Esophagus muscularis mucosa (tissue), 4 donors: Measurements from ENCODE around the gene CLIP4. TPM values are rescaled to one million over a fixed set of nuclear protein-coding genes. Genes with fewer than 3 reads are reported as not detected.

Source experiments
- DNase-seq: peaks from one replicate; pipeline ENCODE4 v3.0.0-alpha.2; 2017; ENCODE audit errors: extremely low spot score
- H3K27ac ChIP-seq, 4 donors: fragments of 200-600 bp; sonication (generic); replicated peaks in 1 of 4; 1 replicate in 3 of 4; 2 replicates in 1 of 4; pipeline ENCODE4 v1.5.1; 2016 to 2019; ENCODE audit warnings: mild to moderate bottlenecking in 1 of 4
- H3K27me3 ChIP-seq, 4 donors: fragments of 200-600 bp; sonication (generic); one replicate each; pipeline versions ENCODE4 v1.5.1 to v1.6.0; 2016 to 2019
- H3K36me3 ChIP-seq, 4 donors: fragments of 200-600 bp; sonication (generic); one replicate each; pipeline ENCODE4 v1.5.1; 2016 to 2019
- H3K4me1 ChIP-seq, 4 donors: fragments of 200-600 bp; sonication (generic); one replicate each; pipeline ENCODE4 v1.5.1; 2016 to 2019
- H3K4me3 ChIP-seq, 4 donors: fragments of 200-600 bp; sonication (generic); 1 replicate in 2 of 4; 2 replicates in 2 of 4; pipeline ENCODE4 v1.5.1; 2016 to 2019; ENCODE audit warnings: mild to moderate bottlenecking in 4 of 4, moderate library complexity in 1 of 4
- H3K9me3 ChIP-seq, 4 donors: fragments of 200-600 bp; sonication (generic); 1 replicate in 3 of 4; 2 replicates in 1 of 4; pipeline ENCODE4 v1.5.1; 2016 to 2019
- CTCF ChIP-seq, 3 experiments: fragments of 200-600 bp in 2 of 3; fragments of 450-650 bp in 1 of 3; sonication (generic) in 2 of 3; IDR thresholded peaks; one replicate each; pipeline ENCODE4 v1.5.1; 2017 to 2019; ENCODE audit warnings: antibody characterized with exemption in 3 of 3, mild to moderate bottlenecking in 2 of 3, moderate library complexity in 1 of 3
- EP300 ChIP-seq: sonication (generic); formaldehyde crosslinking; IDR thresholded peaks from one replicate; pipeline ENCODE4 v1.6.1; 2017; ENCODE audit warnings: antibody characterized with exemption
- POLR2A ChIP-seq: fragments of 450-650 bp; IDR thresholded peaks from one replicate; pipeline ENCODE4 v1.6.1; 2017; ENCODE audit warnings: antibody characterized with exemption, moderate library complexity, mild to moderate bottlenecking, low read depth
- POLR2AphosphoS5 ChIP-seq, 2 donors: sonication (generic); formaldehyde crosslinking; IDR thresholded peaks; one replicate each; pipeline ENCODE4 v1.6.1; 2017; ENCODE audit warnings: antibody characterized with exemption in 2 of 2
- WGBS: methylation state at CpG from one replicate; pipeline ENCODE4 v1.1.5; 2018; 5-methylcytosine and 5-hydroxymethylcytosine counted together
- intact Hi-C: fragments of 100-400 bp; cut with DNase I; formaldehyde crosslinking; loops from one replicate; pipeline ENCODE4 v1.15.1; 2023
- total RNA-seq, 4 donors: library from RNA; depleted of rRNA; stranded (reverse); fragments of >200 nt; gene quantifications; one replicate each; pipeline versions ENCODE4 v1.1.0 to v1.2.1, GENCODE V29; 2016

CLIP4 gene
- total RNA-seq, 4 donors from 2014 or later: 58.5 to 83.1 (median 66.8) TPM

GRCh38 chr2:29139731-29140130 lies 24.5 kb downstream of the CLIP4 start:
- Histone ChIP-seq H3K4me3 (no peak overlapping the region), H3K9me3 (peaks cover 0 to 3% (median 0%) of the 10 kb centered on the region in 4 donors), H3K27ac (no peak overlapping the region), H3K27me3 (no peaks in the 10 kb centered on the region), H3K36me3 (peaks cover 11 to 39% (median 13%) of the 10 kb centered on the region in 4 donors), H3K4me1 (no peaks in the 10 kb centered on the region)
- 53% methylated on average over 1 of the region's 1 CpG for WGBS
- TF ChIP-seq EP300 (no peak), POLR2AphosphoS5 (IDR thresholded peaks at IDR 0.05) (no peak), POLR2A (no peak), CTCF (IDR thresholded peaks at IDR 0.05) (no peak)
- intact Hi-C loops: no loop called here
- no peak for DNase-seq

- H3K27me3 ChIP-seq: no peaks in the 10 kb centered on the region
- H3K4me3 ChIP-seq: no peak overlapping the region
- H3K4me1 ChIP-seq: no peaks in the 10 kb centered on the region
- H3K27ac ChIP-seq: no peak overlapping the region
- no peak for TF ChIP-seq POLR2A
- no peak for TF ChIP-seq CTCF (IDR thresholded peaks at IDR 0.05)
- TF ChIP-seq POLR2AphosphoS5 (IDR thresholded peaks at IDR 0.05): no peak
- no peak for TF ChIP-seq EP300
- DNase-seq: no peak
- 89% methylated on average over 6 of the region's 6 CpGs for WGBS
- H3K36me3 ChIP-seq: peaks cover 13 to 39% (median 26%) of the 10 kb centered on the region in 4 donors
- H3K9me3 ChIP-seq: peaks cover 0 to 2% (median 0%) of the 10 kb centered on the region in 4 donors
- intact Hi-C loops: no loop called here
Measured at GRCh38 chr2:29143657-29144056, 28.4 kb downstream of the CLIP4 start.

- intact Hi-C loops: no loop called here
- Histone ChIP-seq H3K36me3 (peaks cover 13 to 39% (median 26%) of the 10 kb centered on the region in 4 donors), H3K4me1 (no peaks in the 10 kb centered on the region), H3K27me3 (no peaks in the 10 kb centered on the region), H3K9me3 (no peaks in the 10 kb centered on the region), H3K4me3 (no peak overlapping the region), H3K27ac (no peak overlapping the region)
- no peak for TF ChIP-seq CTCF (IDR thresholded peaks at IDR 0.05)
- TF ChIP-seq EP300: no peak
- no peak for TF ChIP-seq POLR2AphosphoS5 (IDR thresholded peaks at IDR 0.05)
- no peak for TF ChIP-seq POLR2A
- DNase-seq: no peak
- 87% methylated on average over 3 of the region's 3 CpGs for WGBS
Measured at GRCh38 chr2:29146197-29146596, 31.0 kb downstream of the CLIP4 start.

GRCh38 chr2:29147963-29148362 lies 32.7 kb downstream of the CLIP4 start:
- H3K27me3 ChIP-seq: no peaks in the 10 kb centered on the region
- no peak overlapping the region for H3K4me3 ChIP-seq
- no peak for TF ChIP-seq POLR2AphosphoS5 (IDR thresholded peaks at IDR 0.05)
- no peak for TF ChIP-seq EP300
- H3K4me1 ChIP-seq: no peaks in the 10 kb centered on the region
- DNase-seq: no peak
- 72% methylated on average over 3 of the region's 3 CpGs for WGBS
- intact Hi-C loops: no loop called here
- H3K36me3 ChIP-seq: peaks cover 13 to 50% (median 30%) of the 10 kb centered on the region in 4 donors
- H3K27ac ChIP-seq: no peak overlapping the region
- H3K9me3 ChIP-seq: no peaks in the 10 kb centered on the region

GRCh38 chr2:29154610-29155009 lies 39.4 kb downstream of the CLIP4 start:
- TF ChIP-seq POLR2AphosphoS5 (IDR thresholded peaks at IDR 0.05): no peak
- no peak for TF ChIP-seq POLR2A
- TF ChIP-seq EP300: no peak
- TF ChIP-seq CTCF (IDR thresholded peaks at IDR 0.05): no peak
- H3K4me3 ChIP-seq: no peak overlapping the region
- no peaks in the 10 kb centered on the region for H3K27me3 ChIP-seq
- peaks cover 21 to 65% (median 38%) of the 10 kb centered on the region in 4 donors for H3K36me3 ChIP-seq
- intact Hi-C loops: no loop called here
- no peak for DNase-seq
- no peaks in the 10 kb centered on the region for H3K4me1 ChIP-seq
- WGBS: 94% methylated on average over 2 of the region's 2 CpGs
- no peak overlapping the region for H3K27ac ChIP-seq
- no peaks in the 10 kb centered on the region for H3K9me3 ChIP-seq
